GM10266 (cell line): ENCODE results near the gene CRIM1.

Source experiments
- DNase-seq: peaks from one replicate; pipeline ENCODE4 v3.0.0; 2012; ENCODE audit errors: extremely low spot score
- CTCF ChIP-seq: IDR thresholded peaks from 2 replicates; pipeline ENCODE4 v1.5.1; 2012; ENCODE audit warnings: mild to moderate bottlenecking, low read depth; ENCODE audit not compliant: control insufficient read depth, insufficient read depth; ENCODE audit errors: missing control alignments

The CRIM1 gene

DNA sequence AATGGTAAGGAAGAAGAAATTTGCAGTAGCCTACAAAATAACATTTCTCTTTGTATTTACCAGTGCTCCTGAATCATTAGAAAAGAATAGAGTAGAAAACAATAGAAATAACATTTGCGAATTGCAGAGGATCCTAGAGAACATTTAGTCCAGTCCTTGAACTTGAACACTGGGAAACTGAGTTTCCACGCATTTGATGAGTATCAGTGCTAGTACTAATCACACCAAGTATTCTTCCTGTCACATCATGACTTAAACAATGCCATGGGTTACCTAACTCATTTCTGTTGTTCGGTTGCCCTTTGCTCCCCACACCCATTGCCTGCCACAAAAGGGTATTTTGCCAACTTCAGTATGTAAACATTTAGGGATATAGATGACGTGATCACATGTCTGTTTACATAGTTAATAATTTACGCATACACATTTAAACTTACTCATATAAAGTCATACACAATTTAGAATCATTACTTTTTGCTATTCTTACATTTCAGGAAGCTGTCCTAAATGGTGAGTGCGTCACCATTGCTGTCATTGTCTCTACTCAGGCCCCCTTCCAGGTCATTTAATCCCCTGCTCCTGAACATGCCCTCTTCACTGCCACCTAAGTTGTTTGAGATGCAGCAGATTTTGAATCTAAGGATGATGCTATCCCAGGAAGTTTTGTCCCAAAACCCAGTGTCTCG, 42.3 kb downstream of the CRIM1 start:
- no peak for DNase-seq
- no peak for TF ChIP-seq CTCF

- DNase-seq = no peak
- TF ChIP-seq CTCF = no peak
Measured at GRCh38 chr2:36399050-36399449, 43.5 kb downstream of the CRIM1 start.

GRCh38 chr2:36403675-36404230, 48.2 kb downstream of the CRIM1 start:
- DNase-seq = no peak
- TF ChIP-seq CTCF = no peak

DNA sequence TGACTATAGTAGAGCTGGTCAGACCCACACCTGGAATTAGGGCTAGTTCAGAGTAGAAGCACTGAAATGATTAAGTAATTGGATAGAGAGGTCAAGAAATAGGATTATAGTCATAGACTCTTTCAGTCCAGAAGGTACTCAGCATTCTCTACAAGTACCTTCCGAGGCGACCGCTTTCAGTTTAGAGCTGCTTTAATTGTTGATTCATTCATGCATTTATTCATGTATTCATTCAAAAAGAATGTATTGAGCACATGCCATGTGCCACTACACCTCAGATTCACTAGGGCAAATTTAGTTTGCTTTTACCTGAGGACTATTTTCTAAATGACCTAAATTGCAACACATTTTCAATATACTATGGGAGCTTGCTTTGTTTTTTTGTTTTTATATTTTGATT, 48.7 kb downstream of the CRIM1 start:
- no peak for TF ChIP-seq CTCF

DNA sequence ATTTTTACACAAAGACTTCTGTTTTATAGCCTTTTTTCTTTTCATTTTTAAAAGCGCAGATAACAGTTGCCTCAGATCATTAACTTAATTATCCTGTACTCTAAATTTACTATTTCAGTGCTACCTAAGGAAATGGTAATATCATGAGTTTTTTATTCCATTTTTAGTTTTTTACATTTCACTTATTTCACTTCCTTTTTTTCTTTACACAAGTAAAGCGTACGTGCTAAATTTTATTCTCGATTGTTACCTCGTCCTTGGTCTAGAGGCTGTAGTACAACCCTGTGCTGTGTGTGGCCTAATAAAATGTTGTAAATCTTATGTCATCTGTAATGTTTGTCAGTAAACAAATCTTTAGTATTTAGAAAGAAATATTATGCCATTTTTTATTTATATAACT, 49.2 kb downstream of the CRIM1 start:
- TF ChIP-seq CTCF = no peak
- DNase-seq = no peak

More for the DNA sequence above, 48.7 kb downstream of the CRIM1 start:
- DNase-seq = no peak

DNA sequence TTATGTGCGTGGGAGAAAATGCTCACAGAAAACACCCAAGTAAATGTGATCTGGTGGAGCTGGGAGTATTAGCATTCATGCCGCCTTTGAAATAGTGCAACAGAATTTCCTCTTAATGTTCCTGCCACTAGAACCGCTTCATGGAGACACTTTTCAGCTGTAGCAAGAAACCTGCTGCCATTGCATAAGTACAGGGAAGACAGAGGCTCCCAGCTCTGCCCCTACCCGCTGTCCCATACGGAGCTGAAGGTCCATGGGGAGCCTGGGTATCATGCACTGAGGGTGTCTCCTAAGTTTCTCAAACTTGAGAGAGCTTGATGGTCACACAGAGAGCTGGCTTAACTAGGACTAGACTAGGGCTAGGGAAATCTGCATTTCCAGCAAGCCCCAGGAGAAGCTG, 49.6 kb downstream of the CRIM1 start:
- no peak for TF ChIP-seq CTCF
- DNase-seq = no peak

DNA sequence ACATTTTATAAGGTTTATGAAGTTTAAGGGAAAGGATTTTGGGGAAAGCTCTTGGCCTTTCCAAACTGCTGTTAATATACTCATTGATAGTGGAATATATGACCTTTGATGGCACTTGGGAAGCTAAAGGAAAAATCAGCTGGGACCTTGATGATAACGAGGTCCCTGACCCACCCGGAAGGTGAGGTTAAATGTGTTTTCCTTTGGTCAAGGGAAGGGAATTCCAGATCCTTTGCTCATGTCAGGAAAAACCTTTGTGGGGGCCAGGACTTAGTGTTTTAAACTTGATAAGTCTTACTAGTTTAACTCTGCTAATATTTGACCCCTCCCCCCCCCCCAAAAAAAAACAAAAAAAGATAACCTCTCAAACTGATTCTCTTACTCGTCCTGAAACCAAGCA, 50.7 kb downstream of the CRIM1 start:
- no peak for TF ChIP-seq CTCF
- DNase-seq = no peak
